Activated B cell treated with CpG ODN at 0.5 μM for 24 hours (primary cell): Measurements from ENCODE around the gene CHMP3. TPM values are rescaled to one million over a fixed set of nuclear protein-coding genes. Genes with fewer than 3 reads are reported as not detected.
A peak's percentile ranks its signal among the peaks of the same experiment; 100 is the strongest.
"Not testable (repeated sequence)": the region's sequence is repeated elsewhere in the genome, so short reads cannot be mapped to it uniquely, and the experiment has no call there.

Experiments
- ATAC-seq: fragments of 200-7000 bp; cut with Tn5 transposase; one replicate; pipeline ENCODE4 v1.10.0; 2021; ENCODE audit warnings: low read depth, mild to moderate bottlenecking, moderate library complexity
- CTCF ChIA-PET: fragments of 350-600 bp; sonication (Branson Sonifier 250); formaldehyde crosslinking; loops from one replicate; lab custom pipeline; 2021; ENCODE audit warnings: antibody characterized with exemption; lab: Charles Lee
- POLR2A ChIA-PET: fragments of 350-600 bp; sonication (Branson Sonifier 250); formaldehyde crosslinking; loops from one replicate; lab custom pipeline; 2021; ENCODE audit warnings: antibody characterized with exemption; lab: Charles Lee
- DNase-seq: peaks from one replicate; pipeline ENCODE4 v3.0.0; 2022
- H3K27ac Mint-ChIP-seq: one replicate; pipeline ENCODE4 v1.8.0; 2020; ENCODE audit warnings: mixed read lengths
- H3K27me3 Mint-ChIP-seq: one replicate; pipeline ENCODE4 v1.8.0; 2021; ENCODE audit warnings: mixed read lengths
- H3K36me3 Mint-ChIP-seq: one replicate; pipeline ENCODE4 v1.8.0; 2021; ENCODE audit warnings: low read depth, mixed read lengths
- H3K4me1 Mint-ChIP-seq: one replicate; pipeline ENCODE4 v1.8.0; 2021; ENCODE audit warnings: mixed read lengths
- H3K4me3 Mint-ChIP-seq: one replicate; pipeline ENCODE4 v1.8.0; 2020; ENCODE audit warnings: mild to moderate bottlenecking, mixed read lengths
- H3K9me3 Mint-ChIP-seq: one replicate; pipeline ENCODE4 v1.8.0; 2020; ENCODE audit warnings: mixed read lengths
- intact Hi-C: fragments of 100-400 bp; cut with micrococcal nuclease; formaldehyde crosslinking; loops from one replicate; pipeline ENCODE4 v1.15.1; 2024
- total RNA-seq: library from RNA; stranded (reverse); gene quantifications from 2 replicates; pipeline ENCODE4 v1.2.3, GENCODE V29; 2022
- TF ChIP-seq, protein P1 (sequence below): fragments of 200-600 bp; IDR thresholded peaks from one replicate; pipeline ENCODE4 v1.8.0; 2022; ENCODE audit warnings: antibody characterized with exemption, mild to moderate bottlenecking

The CHMP3 gene
- total RNA-seq, 1 donor from 2014 or later: 61.4 TPM

DNA sequence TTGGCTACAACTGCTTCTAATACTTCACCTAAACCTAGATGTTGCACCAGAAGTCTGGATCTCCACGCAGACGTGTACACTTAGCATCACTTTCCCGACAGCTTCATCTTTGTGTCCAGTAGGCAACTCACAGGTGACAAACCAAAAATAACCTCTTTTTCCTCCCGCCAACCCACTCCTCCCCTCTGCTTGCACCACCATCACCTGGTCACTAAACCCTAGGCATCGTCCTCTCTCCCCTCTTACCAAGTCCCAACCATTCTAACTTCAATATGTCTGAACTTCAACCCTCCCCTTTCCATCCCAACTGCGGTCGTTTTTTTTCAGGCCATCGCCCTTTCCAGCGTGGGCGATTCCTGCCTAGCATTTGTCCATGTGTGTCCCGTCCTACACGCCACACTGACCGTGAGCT, 413 bp upstream of the CHMP3 start:
- H3K4me3 Mint-ChIP-seq: peak overlapping the region; percentile 97
- ATAC-seq (no peak), DNase-seq (no peak)
- peaks cover 19% of the 10 kb centered on the region for H3K36me3 Mint-ChIP-seq
- peaks cover 38% of the 10 kb centered on the region for H3K4me1 Mint-ChIP-seq
- H3K27me3 Mint-ChIP-seq: peaks cover 4% of the 10 kb centered on the region
- ChIA-PET CTCF (no interaction called here), POLR2A (interaction anchor here (1.1 to 2.2 kb wide), 2 partner anchors 59 to 122 kb away, joined by 4 to 32 read pairs; partner anchors contain the start of gene KDM3A)
- no peaks in the 10 kb centered on the region for H3K9me3 Mint-ChIP-seq
- peak overlapping the region; percentile 98 for H3K27ac Mint-ChIP-seq
- intact Hi-C loops: loop anchor here (1.0 to 10.0 kb wide), 6 partner anchors 60 to 1494 kb away; partner anchors contain the start of genes KDM3A, KRCC1, RNF103 and TGOLN2
- TF ChIP-seq, protein P1, sequence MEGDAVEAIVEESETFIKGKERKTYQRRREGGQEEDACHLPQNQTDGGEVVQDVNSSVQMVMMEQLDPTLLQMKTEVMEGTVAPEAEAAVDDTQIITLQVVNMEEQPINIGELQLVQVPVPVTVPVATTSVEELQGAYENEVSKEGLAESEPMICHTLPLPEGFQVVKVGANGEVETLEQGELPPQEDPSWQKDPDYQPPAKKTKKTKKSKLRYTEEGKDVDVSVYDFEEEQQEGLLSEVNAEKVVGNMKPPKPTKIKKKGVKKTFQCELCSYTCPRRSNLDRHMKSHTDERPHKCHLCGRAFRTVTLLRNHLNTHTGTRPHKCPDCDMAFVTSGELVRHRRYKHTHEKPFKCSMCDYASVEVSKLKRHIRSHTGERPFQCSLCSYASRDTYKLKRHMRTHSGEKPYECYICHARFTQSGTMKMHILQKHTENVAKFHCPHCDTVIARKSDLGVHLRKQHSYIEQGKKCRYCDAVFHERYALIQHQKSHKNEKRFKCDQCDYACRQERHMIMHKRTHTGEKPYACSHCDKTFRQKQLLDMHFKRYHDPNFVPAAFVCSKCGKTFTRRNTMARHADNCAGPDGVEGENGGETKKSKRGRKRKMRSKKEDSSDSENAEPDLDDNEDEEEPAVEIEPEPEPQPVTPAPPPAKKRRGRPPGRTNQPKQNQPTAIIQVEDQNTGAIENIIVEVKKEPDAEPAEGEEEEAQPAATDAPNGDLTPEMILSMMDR: no peak

DNA sequence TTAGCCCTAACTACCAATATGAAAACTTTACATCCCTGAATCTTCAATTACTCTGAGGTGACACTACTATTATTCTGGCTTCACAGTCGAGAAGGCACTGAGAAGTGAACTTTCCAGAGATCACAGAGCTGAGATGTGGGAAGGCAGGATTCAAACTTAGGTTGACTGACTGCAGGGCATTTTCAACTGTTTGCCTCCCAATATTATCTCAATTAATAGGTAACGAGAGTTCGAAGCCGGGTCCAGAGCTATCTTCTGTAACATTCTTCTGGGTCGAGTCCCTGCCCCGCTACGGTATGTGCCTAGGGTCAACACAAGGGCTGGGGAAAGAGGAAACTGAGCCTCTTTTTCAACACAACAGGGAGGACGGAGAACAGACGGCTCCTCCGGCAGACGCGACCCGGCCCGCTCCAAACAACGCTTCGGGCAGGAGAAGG, 740 bp downstream of the CHMP3 start:
- ATAC-seq (no peak), DNase-seq (no peak)
- Mint-ChIP-seq H3K27ac (peak overlapping the region; percentile 98), H3K4me3 (peak overlapping the region; percentile 97), H3K4me1 (peaks cover 38% of the 10 kb centered on the region), H3K36me3 (peaks cover 22% of the 10 kb centered on the region), H3K9me3 (no peaks in the 10 kb centered on the region), H3K27me3 (no peaks in the 10 kb centered on the region)
- ChIA-PET CTCF (no interaction called here), POLR2A (interaction anchor here (1.3 to 2.7 kb wide), 4 partner anchors 43 to 121 kb away, joined by 3 to 32 read pairs (median 8); partner anchors contain the start of gene KDM3A)
- TF ChIP-seq, protein P1: no peak
- intact Hi-C loops: loop anchor here (5.0 to 10.0 kb wide), 3 partner anchors 335 to 1495 kb away; partner anchors contain the start of genes KRCC1 and TGOLN2

DNA sequence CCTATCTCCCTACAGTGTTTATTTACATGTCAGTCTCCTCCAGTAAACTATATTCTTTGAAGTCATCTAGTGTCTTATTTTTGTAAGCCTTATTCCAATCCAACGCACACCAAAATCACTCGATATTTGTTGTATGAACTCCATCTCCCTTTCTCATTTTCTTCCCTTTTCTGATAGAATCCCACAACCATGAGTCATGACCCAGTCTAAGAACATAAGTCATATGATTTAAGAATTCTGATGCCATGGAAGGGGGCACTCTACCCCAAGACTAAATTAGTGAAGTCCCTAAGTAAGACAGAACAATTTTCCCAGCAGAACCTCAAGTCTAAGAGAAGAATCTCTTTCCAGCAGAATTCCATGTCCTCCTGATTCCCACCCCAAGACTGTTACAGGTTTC, 5.4 kb downstream of the CHMP3 start:
- intact Hi-C loops: no loop called here

DNA sequence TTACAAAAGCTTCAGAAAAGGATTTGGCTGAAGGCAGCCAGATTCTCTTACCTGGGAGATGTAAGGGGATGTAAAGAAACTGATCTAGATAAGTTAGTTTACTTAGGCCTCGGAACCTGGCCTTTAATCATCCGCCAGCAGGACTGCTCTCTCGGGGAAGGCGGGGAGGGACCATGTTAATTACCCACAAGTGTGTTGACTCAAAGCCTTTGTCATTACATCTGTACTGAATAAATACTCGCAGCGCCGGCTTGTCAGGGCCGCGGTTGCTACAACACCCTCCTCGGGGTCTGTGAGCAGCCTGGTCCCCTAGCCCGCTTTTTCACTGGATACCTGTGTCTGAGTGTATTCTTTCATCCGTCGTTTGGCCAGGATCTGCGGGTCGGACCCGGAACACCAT, 6.7 kb downstream of the CHMP3 start:
- no peak overlapping the region for H3K4me3 Mint-ChIP-seq
- ATAC-seq (no peak), DNase-seq (no peak)
- TF ChIP-seq, protein P1: no peak
- peaks cover 19% of the 10 kb centered on the region for H3K36me3 Mint-ChIP-seq
- H3K27ac Mint-ChIP-seq: no peak overlapping the region
- no peaks in the 10 kb centered on the region for H3K9me3 Mint-ChIP-seq
- ChIA-PET POLR2A (no interaction called here), CTCF (interaction anchor here (0.6 kb wide), 1 partner anchor 330 kb away, joined by 3 read pairs; no protein-coding TSS in a partner anchor)
- peaks cover 31% of the 10 kb centered on the region for H3K4me1 Mint-ChIP-seq
- intact Hi-C loops: no loop called here
- no peaks in the 10 kb centered on the region for H3K27me3 Mint-ChIP-seq

More for the DNA sequence above, 5.4 kb downstream of the CHMP3 start:
- H3K27ac Mint-ChIP-seq: no peak overlapping the region
- CTCF ChIA-PET: no interaction called here
- DNase-seq (no peak), ATAC-seq (no peak)
- no peak overlapping the region for H3K4me3 Mint-ChIP-seq
- POLR2A ChIA-PET: no interaction called here
- H3K4me1 Mint-ChIP-seq: peaks cover 37% of the 10 kb centered on the region
- H3K36me3 Mint-ChIP-seq: peaks cover 21% of the 10 kb centered on the region
- TF ChIP-seq, protein P1: no peak
- no peaks in the 10 kb centered on the region for H3K27me3 Mint-ChIP-seq
- no peaks in the 10 kb centered on the region for H3K9me3 Mint-ChIP-seq

DNA sequence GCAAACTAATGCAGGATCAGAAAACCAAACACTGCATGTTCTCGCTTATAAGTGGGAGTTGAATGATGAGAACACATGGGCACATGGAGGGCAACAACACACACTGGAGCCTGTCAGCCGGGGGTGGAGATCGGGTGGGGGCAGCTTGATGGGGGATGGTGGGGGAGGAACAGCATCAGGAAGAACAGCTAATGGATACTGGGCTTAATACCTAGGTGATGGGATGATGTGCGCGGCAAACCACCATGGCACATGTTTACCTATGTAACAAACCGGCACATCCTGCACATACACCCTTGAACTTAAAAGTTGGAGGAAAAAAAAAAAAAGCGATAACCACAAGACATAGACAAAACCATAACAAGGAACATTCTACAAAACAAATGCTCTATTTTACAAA, 10.4 kb downstream of the CHMP3 start:
- H3K4me1 Mint-ChIP-seq: peaks cover 15% of the 10 kb centered on the region
- intact Hi-C loops: no loop called here
- TF ChIP-seq, protein P1: no peak
- H3K27me3 Mint-ChIP-seq: no peaks in the 10 kb centered on the region
- CTCF ChIA-PET: no interaction called here
- no peak for DNase-seq
- H3K36me3 Mint-ChIP-seq: peaks cover 22% of the 10 kb centered on the region
- POLR2A ChIA-PET: no interaction called here
- peaks cover under 1% of the 10 kb centered on the region for H3K9me3 Mint-ChIP-seq
- H3K4me3 Mint-ChIP-seq: no peak overlapping the region
- H3K27ac Mint-ChIP-seq: no peak overlapping the region
- no peak for ATAC-seq

DNA sequence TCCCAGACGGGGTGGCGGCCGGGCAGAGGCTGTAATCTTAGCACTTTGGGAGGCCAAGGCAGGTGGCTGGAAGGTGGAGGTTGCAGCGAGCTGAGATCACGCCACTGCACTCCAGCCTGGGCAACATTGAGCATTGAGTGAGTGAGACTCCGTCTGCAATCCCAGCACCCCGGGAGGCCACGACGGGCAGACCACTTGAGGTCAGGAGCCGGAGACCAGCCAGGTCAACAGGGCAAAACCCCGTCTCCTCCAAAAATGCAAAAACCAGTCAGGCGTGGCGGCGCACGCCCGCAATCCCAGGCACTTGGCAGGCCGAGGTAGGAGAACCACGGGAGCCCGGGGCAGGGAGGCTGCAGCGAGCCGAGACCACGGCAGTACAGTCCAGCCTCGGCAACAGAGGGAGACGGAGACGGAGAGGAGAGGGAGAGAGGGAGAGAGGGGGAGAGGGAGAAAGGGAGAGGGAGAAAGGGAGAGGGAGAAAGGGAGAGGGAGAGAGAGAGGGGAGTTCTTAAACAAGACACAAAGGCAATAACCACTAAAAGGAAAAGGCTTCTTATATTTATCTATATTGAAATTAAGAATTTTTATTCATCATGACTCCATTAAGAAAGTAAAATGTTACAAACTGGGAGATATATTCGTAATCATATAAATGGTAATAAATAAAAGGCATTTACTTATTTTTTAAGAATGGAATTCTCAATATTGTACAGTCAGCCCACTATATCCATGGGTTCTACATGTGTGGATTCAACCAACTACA, 13.1 kb downstream of the CHMP3 start:
- Mint-ChIP-seq H3K4me1 (peaks cover 12% of the 10 kb centered on the region), H3K36me3 (peaks cover 44% of the 10 kb centered on the region)
- H3K27ac Mint-ChIP-seq, CTCF ChIA-PET, intact Hi-C loops, H3K9me3 Mint-ChIP-seq, H3K4me3 Mint-ChIP-seq, POLR2A ChIA-PET, ATAC-seq, DNase-seq, H3K27me3 Mint-ChIP-seq: not testable (repeated sequence)

DNA sequence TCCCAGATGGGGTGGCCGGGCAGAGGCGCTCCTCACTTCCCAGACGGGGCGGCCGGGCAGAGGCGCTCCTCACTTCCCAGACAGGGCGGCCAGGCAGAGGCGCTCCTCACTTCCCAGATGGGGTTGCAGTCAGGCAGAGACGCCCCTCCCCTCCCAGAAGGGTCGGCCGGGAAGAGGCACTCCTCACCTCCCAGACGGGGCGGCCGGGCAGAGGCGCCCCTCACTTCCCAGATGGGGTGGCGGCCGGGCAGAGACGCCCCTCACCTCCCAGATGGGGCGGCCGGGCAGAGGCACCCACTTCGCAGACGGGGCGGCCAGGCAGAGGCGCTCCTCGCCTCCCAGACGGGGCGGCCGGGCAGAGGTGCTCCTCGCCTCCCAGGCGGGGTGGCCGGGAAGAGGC, 13.8 kb downstream of the CHMP3 start:
- peaks cover 47% of the 10 kb centered on the region for H3K36me3 Mint-ChIP-seq
- DNase-seq, ATAC-seq, H3K4me1 Mint-ChIP-seq, H3K27me3 Mint-ChIP-seq, H3K27ac Mint-ChIP-seq, intact Hi-C loops, CTCF ChIA-PET, H3K9me3 Mint-ChIP-seq, H3K4me3 Mint-ChIP-seq, POLR2A ChIA-PET: not testable (repeated sequence)
